GM23248 (cell line): ENCODE measurements around the gene REV3L. TPM values are rescaled to one million over a fixed set of nuclear protein-coding genes. Genes with fewer than 3 reads are reported as not detected.

Experiments used
- DNase-seq: peaks from one replicate; pipeline ENCODE4 v3.0.0-alpha.2; 2015
- H2AFZ ChIP-seq: fragments of 200-600 bp; sonication (generic); 2 replicates; pipeline ENCODE4 v1.6.1; 2016; ENCODE audit warnings: antibody characterized with exemption
- H3F3A ChIP-seq: fragments of 200-600 bp; sonication (generic); 2 replicates; pipeline ENCODE4 v1.6.1; 2016; ENCODE audit warnings: mild to moderate bottlenecking, antibody characterized with exemption, mixed run types; ENCODE audit not compliant: insufficient read depth
- H3K27ac ChIP-seq: fragments of 200-600 bp; sonication (generic); 2 replicates; pipeline ENCODE4 v1.5.1; 2016; ENCODE audit warnings: mild to moderate bottlenecking
- H3K27me3 ChIP-seq: fragments of 200-600 bp; sonication (generic); replicated peaks from 2 replicates; pipeline ENCODE4 v1.6.1; 2016; ENCODE audit warnings: mild to moderate bottlenecking; ENCODE audit not compliant: insufficient read depth
- H3K36me3 ChIP-seq: fragments of 200-600 bp; sonication (generic); 2 replicates; pipeline ENCODE4 v1.6.1; 2016; ENCODE audit warnings: low read depth, mild to moderate bottlenecking
- H3K4me1 ChIP-seq: fragments of 200-600 bp; sonication (generic); 2 replicates; pipeline ENCODE4 v1.6.1; 2016; ENCODE audit warnings: mild to moderate bottlenecking; ENCODE audit not compliant: insufficient read depth
- H3K4me2 ChIP-seq: fragments of 200-600 bp; sonication (generic); one replicate; pipeline ENCODE4 v1.6.1; 2016; ENCODE audit warnings: mild to moderate bottlenecking; ENCODE audit not compliant: unreplicated experiment
- H3K4me3 ChIP-seq: fragments of 200-600 bp; sonication (generic); 2 replicates; pipeline ENCODE4 v1.5.1; 2016; ENCODE audit warnings: mild to moderate bottlenecking
- H3K79me2 ChIP-seq: fragments of 200-600 bp; sonication (generic); 2 replicates; pipeline ENCODE4 v1.6.1; 2016; ENCODE audit warnings: mild to moderate bottlenecking; ENCODE audit not compliant: insufficient read depth
- H3K9ac ChIP-seq: fragments of 200-600 bp; sonication (generic); 2 replicates; pipeline ENCODE4 v1.6.1; 2016; ENCODE audit warnings: mild to moderate bottlenecking
- H3K9me2 ChIP-seq: fragments of 200-600 bp; sonication (generic); 2 replicates; pipeline ENCODE4 v1.6.1; 2016; ENCODE audit warnings: mixed run types, mild to moderate bottlenecking, moderate library complexity; ENCODE audit not compliant: insufficient read depth
- H3K9me3 ChIP-seq: fragments of 200-600 bp; sonication (generic); one replicate; pipeline ENCODE4 v1.6.1; 2017; ENCODE audit warnings: low read depth
- H4K20me1 ChIP-seq: fragments of 200-600 bp; sonication (generic); 2 replicates; pipeline ENCODE4 v1.6.0; 2016; ENCODE audit not compliant: insufficient read depth
- EZH2 ChIP-seq: fragments of 200-600 bp; sonication (generic); IDR thresholded peaks from 2 replicates; pipeline ENCODE4 v1.6.1; 2018; ENCODE audit warnings: antibody characterized with exemption, mild to moderate bottlenecking; ENCODE audit not compliant: insufficient read depth, poor library complexity, severe bottlenecking
- EZH2phosphoT487 ChIP-seq: fragments of 200-600 bp; sonication (generic); IDR thresholded peaks from 2 replicates; pipeline ENCODE4 v1.6.1; 2018; ENCODE audit warnings: antibody characterized with exemption, moderate library complexity, mild to moderate bottlenecking, low read depth; ENCODE audit not compliant: insufficient read depth
- WGBS, 2 experiments: methylation state at CpG; one replicate each; pipeline ENCODE4 v1.1.6; 2015 to 2017; ENCODE audit warnings: low lambda C conversion rate in 2 of 2, low coverage in 1 of 2; ENCODE audit errors: missing lambda C conversion rate in 2 of 2; 5-methylcytosine and 5-hydroxymethylcytosine counted together
- in situ Hi-C: fragments of 300-500 bp; cut with MboI; formaldehyde crosslinking; loops from 2 replicates; pipeline ENCODE4 v1.15.0; 2020
- polyA plus RNA-seq: library from polyadenylated mRNA; unstranded; fragments of >200 nt; fragmentation: Nextera tagmentation; extraction: Ambion mirVana; gene quantifications from 2 replicates; pipeline ENCODE4 v1.2.1, GENCODE V29; 2016
- total RNA-seq: library from RNA; depleted of rRNA; stranded (reverse); fragments of >200 nt; shearing (Covaris generic); gene quantifications from 2 replicates; pipeline ENCODE4 v1.2.3, GENCODE V29; 2014

Gene REV3L
- total and polyA plus RNA-seq, 2 experiments from 2014 or later: 25.0 to 25.1 TPM

GRCh38 chr6:111342913-111343312 is 140.1 kb downstream of the REV3L start:
- WGBS, 2 experiments: 96 to 100% methylated on average over 1 of the region's 1 CpG
- in situ Hi-C loops: no loop called here
- Histone ChIP-seq H3K9ac (no peak overlapping the region), H3K4me1 (no peaks in the 10 kb centered on the region), H3K27ac (no peak overlapping the region), H3K4me3 (no peak overlapping the region), H3K27me3 (no peaks in the 10 kb centered on the region), H3K79me2 (no peaks in the 10 kb centered on the region), H3K36me3 (peaks cover 39% of the 10 kb centered on the region), H2AFZ (no peak overlapping the region), H3K9me2 (no peaks in the 10 kb centered on the region), H3K4me2 (no peak overlapping the region), H4K20me1 (no peaks in the 10 kb centered on the region), H3K9me3 (no peaks in the 10 kb centered on the region), H3F3A (peaks cover 3% of the 10 kb centered on the region; the same call in 1 of the 2 replicates)
- TF ChIP-seq EZH2 (no peak), EZH2phosphoT487 (no peak)
- no peak for DNase-seq

- TF ChIP-seq EZH2: no peak
- no peak for TF ChIP-seq EZH2phosphoT487
- H3K9me2 ChIP-seq: no peaks in the 10 kb centered on the region
- H3K36me3 ChIP-seq: peaks cover 31% of the 10 kb centered on the region
- DNase-seq: no peak
- H3K4me1 ChIP-seq: no peaks in the 10 kb centered on the region
- no peaks in the 10 kb centered on the region for H3K27me3 ChIP-seq
- no peak overlapping the region for H3K4me3 ChIP-seq
- no peak overlapping the region for H3K9ac ChIP-seq
- no peaks in the 10 kb centered on the region for H3K79me2 ChIP-seq
- no peak overlapping the region for H3K4me2 ChIP-seq
- no peaks in the 10 kb centered on the region for H3K9me3 ChIP-seq
- no peak overlapping the region for H2AFZ ChIP-seq
- in situ Hi-C loops: no loop called here
- H3F3A ChIP-seq: no peaks in the 10 kb centered on the region
- H3K27ac ChIP-seq: no peak overlapping the region
- H4K20me1 ChIP-seq: no peaks in the 10 kb centered on the region
- 90 to 93% methylated on average over 1 of the region's 1 CpG for WGBS, 2 experiments
These were observed 143.7 kb downstream of the REV3L start for GRCh38 chr6:111339294-111339693.

GRCh38 chr6:111338843-111339242 is 144.2 kb downstream of the REV3L start:
- H3K9me2 ChIP-seq: no peaks in the 10 kb centered on the region
- H3K4me3 ChIP-seq: no peak overlapping the region
- DNase-seq: no peak
- no peaks in the 10 kb centered on the region for H3K27me3 ChIP-seq
- H3K9ac ChIP-seq: no peak overlapping the region
- in situ Hi-C loops: no loop called here
- H3K9me3 ChIP-seq: no peaks in the 10 kb centered on the region
- H3F3A ChIP-seq: no peaks in the 10 kb centered on the region
- no peaks in the 10 kb centered on the region for H3K4me1 ChIP-seq
- H3K36me3 ChIP-seq: peaks cover 27% of the 10 kb centered on the region
- H3K4me2 ChIP-seq: no peak overlapping the region
- no peaks in the 10 kb centered on the region for H3K79me2 ChIP-seq
- TF ChIP-seq EZH2: no peak
- TF ChIP-seq EZH2phosphoT487: no peak
- 94 to 96% methylated on average over 3 of the region's 3 CpGs for WGBS, 2 experiments
- H3K27ac ChIP-seq: no peak overlapping the region
- no peaks in the 10 kb centered on the region for H4K20me1 ChIP-seq
- H2AFZ ChIP-seq: no peak overlapping the region

- no peak overlapping the region for H3K9ac ChIP-seq
- H3K79me2 ChIP-seq: no peaks in the 10 kb centered on the region
- no peak overlapping the region for H2AFZ ChIP-seq
- in situ Hi-C loops: no loop called here
- H3K36me3 ChIP-seq: peaks cover 27% of the 10 kb centered on the region
- TF ChIP-seq EZH2 (no peak), EZH2phosphoT487 (no peak)
- 95 to 98% methylated on average over 1 of the region's 1 CpG for WGBS, 2 experiments
- no peaks in the 10 kb centered on the region for H4K20me1 ChIP-seq
- no peaks in the 10 kb centered on the region for H3K9me2 ChIP-seq
- no peak for DNase-seq
- H3K9me3 ChIP-seq: no peaks in the 10 kb centered on the region
- no peak overlapping the region for H3K27ac ChIP-seq
- no peaks in the 10 kb centered on the region for H3K27me3 ChIP-seq
- H3K4me2 ChIP-seq: no peak overlapping the region
- H3F3A ChIP-seq: no peaks in the 10 kb centered on the region
- no peak overlapping the region for H3K4me3 ChIP-seq
- no peaks in the 10 kb centered on the region for H3K4me1 ChIP-seq
These were observed 145.2 kb downstream of the REV3L start for GRCh38 chr6:111337829-111338236.
